A549 treated with DMSO at 1 μM for 4 hours (cell line): Measurements from ENCODE around the gene B3GALNT2. TPM values are rescaled to one million over a fixed set of nuclear protein-coding genes. Genes with fewer than 3 reads are reported as not detected.

Experiments used
- total RNA-seq: library from RNA; stranded (reverse); fragments of 200-300 nt; extraction: Qiagen RNA extraction; gene quantifications from 5 replicates; pipeline ENCODE4 v1.2.3, GENCODE V29; 2022; ENCODE audit warnings: low read depth

B3GALNT2 gene
- total RNA-seq, result 18.8 to 22.2 TPM (median 21.7 TPM) in 5 replicates

DNA sequence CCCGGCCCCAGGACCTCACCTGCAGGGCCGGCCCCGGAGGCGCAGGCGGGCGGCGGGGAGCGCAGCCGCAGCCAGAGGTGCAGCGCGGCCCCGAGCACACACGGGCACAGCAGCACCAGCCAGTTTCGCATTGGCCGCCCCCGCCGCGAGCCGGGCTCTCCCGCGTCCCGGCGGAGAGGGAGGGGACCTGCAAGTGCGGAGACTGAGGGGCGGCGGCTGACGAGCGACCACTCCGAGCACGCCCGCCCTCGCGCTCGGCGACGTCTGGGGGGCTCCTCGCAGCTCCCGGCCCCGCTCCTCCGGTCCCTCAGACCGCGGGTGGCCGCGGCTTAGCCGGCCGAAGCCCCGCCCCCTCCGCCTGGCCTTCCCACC lies at the start of gene B3GALNT2:
TSS of gene B3GALNT2 (minus strand) at position 331 of the 372 bp plus-strand sequence. CDS start at position 131, 200 bp downstream.

Other genes with a start within 250 kb of the B3GALNT2 start
- 13.7 to 22.2 TPM (median 19.3 TPM) in 5 replicates for gene ARID4B, start 176.3 kb downstream of the B3GALNT2 start, total RNA-seq
- gene GGPS1, start 175.9 kb downstream of the B3GALNT2 start, total RNA-seq, result 18.3 to 25.4 TPM (median 21.8 TPM) in 5 replicates
- gene TBCE, start 137.0 kb downstream of the B3GALNT2 start, total RNA-seq, result 41.0 to 50.6 TPM (median 46.5 TPM) in 5 replicates
- 12.3 to 19.4 TPM (median 16.4 TPM) in 5 replicates for gene GNG4, start 145.3 kb upstream of the B3GALNT2 start, total RNA-seq